RWPE1 (cell line): ENCODE measurements around the gene LMF1.
"Not testable (repeated sequence)": the region's sequence is repeated elsewhere in the genome, so short reads cannot be mapped to it uniquely, and the experiment has no call there.

Source experiments
- CTCF ChIA-PET: fragments of 350-600 bp; sonication (Branson Sonifier 250); formaldehyde crosslinking; extraction: SDS; loops from one replicate; lab custom pipeline; 2021; lab: Yijun Ruan, JAX
- POLR2A ChIA-PET: fragments of 400-600 bp; formaldehyde crosslinking; extraction: SDS; loops from one replicate; lab custom pipeline; 2020; ENCODE audit warnings: antibody characterized with exemption; ENCODE audit not compliant: low non-redundant PET; lab: Yijun Ruan, JAX
- DNase-seq: peaks from one replicate; pipeline ENCODE4 v3.0.0; 2012; ENCODE audit warnings: low spot score
- H3K27ac ChIP-seq: fragments of 450-650 bp; 2 replicates; pipeline ENCODE4 v1.5.1; 2017
- TF ChIP-seq, protein P1 (sequence below): fragments of 450-650 bp; conservative IDR thresholded peaks from 2 replicates; pipeline ENCODE4 v1.5.1; 2017; ENCODE audit warnings: low read depth, mild to moderate bottlenecking

LMF1 gene

DNA sequence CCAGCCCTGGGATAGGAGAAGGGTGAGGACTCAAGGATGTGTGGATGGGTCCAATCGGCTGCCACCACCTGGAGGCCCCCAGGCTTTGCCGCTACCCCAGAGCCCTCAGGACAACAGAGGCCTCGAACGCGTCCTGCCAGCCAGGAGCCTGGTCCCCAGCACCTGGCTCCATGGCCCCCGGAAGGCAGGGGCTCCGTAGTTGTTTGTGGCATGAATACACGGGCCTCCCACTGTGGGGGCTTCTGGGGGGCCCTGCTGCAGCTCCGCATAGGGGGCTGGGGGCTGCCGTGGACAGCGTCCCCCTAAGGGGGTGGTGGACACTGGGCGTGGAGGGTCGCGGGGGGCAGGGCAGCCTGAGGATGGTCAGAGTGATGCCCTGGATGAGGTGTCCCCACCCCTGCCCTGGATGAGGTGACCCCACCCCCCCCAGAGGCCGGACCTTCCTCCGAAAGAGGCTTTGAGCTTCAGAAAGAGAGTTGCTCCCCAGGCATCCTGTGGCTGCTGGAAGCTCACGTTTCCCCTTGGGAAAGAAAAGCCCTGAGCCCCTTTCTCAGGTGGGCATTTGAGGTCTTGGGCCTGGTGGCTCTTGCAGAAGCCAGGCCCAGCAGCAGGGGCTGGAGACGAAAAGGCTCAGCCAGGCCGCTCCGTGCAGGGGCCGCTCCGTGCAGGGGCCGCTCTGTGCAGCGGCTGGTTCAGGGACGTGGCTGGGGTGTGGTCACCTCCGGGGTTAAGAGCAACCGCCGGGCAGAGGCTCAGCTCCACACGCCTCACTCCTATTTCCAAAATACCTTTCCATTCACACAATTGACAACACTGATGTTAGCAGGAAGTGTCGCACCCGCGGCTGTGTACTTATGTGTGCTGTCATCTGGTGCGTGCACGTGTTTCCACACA is 130.0 kb downstream of the LMF1 start:
- CTCF ChIA-PET = no interaction called here
- DNase-seq = no peak
- TF ChIP-seq, protein P1, sequence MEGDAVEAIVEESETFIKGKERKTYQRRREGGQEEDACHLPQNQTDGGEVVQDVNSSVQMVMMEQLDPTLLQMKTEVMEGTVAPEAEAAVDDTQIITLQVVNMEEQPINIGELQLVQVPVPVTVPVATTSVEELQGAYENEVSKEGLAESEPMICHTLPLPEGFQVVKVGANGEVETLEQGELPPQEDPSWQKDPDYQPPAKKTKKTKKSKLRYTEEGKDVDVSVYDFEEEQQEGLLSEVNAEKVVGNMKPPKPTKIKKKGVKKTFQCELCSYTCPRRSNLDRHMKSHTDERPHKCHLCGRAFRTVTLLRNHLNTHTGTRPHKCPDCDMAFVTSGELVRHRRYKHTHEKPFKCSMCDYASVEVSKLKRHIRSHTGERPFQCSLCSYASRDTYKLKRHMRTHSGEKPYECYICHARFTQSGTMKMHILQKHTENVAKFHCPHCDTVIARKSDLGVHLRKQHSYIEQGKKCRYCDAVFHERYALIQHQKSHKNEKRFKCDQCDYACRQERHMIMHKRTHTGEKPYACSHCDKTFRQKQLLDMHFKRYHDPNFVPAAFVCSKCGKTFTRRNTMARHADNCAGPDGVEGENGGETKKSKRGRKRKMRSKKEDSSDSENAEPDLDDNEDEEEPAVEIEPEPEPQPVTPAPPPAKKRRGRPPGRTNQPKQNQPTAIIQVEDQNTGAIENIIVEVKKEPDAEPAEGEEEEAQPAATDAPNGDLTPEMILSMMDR = no peak
- POLR2A ChIA-PET = no interaction called here
- no peak overlapping the region for H3K27ac ChIP-seq

DNA sequence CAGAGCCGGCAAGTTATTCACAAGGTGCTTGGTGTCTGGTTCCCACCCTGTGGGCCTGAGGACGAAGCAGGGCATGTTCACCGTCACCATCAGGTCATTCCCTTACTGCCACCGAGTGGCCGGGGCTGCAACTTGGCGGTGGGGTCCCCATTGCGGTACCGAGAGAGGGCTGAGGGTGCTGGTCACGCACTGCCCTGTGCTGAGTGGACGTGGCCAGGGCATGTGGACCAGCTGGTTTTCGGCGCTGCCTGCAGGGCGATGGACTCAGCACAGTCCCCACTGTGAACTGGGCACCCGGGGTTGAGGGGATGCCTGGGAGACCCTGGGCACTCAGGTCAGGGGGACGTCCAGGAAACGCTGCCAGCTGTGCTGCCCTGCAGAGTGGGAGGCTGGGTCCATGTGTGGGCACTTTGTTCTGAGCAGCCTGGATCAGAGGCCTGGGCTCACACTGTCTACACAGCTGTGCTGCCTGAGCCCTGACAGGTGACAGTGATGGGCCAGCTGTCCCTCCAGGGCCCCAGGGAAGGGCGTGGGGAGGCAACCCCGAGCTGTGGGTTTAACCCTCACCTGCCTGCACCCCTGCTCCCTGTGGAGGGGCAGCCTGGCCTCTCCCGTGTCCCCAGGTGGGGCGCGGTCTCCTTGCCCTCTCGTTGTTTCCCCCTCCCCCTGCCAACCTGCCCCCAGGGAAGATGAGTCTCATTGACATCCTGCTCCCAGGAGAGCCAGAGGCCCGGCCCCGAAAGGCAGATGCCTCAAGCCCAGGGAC is 131.0 kb downstream of the LMF1 start:
- ChIA-PET POLR2A (no interaction called here), CTCF (no interaction called here)
- H3K27ac ChIP-seq = no peak overlapping the region
- TF ChIP-seq, protein P1 = no peak
- DNase-seq = no peak

DNA sequence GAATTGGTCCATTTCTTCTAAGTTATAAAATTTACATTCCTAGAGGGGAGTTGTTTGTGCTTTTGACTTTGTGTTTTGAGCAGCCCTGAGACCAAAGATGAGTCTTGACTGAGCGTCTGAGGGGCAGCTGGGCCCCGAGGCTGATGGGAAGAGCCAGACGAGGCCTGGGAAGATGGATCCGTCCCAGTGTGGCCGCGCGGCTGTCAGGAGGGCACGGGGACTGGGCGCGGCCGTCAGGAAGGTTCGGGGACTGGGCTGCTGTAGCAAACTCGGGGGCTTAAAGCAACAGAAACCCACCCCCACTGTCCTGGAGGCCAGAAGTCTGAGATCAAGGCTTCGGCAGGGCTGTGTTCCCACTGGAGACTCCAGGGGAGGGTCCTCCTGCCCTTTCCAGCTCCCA is 132.0 kb downstream of the LMF1 start:
- CTCF ChIA-PET = no interaction called here
- POLR2A ChIA-PET = no interaction called here
- no peak overlapping the region for H3K27ac ChIP-seq
- TF ChIP-seq, protein P1 = no peak
- no peak for DNase-seq

DNA sequence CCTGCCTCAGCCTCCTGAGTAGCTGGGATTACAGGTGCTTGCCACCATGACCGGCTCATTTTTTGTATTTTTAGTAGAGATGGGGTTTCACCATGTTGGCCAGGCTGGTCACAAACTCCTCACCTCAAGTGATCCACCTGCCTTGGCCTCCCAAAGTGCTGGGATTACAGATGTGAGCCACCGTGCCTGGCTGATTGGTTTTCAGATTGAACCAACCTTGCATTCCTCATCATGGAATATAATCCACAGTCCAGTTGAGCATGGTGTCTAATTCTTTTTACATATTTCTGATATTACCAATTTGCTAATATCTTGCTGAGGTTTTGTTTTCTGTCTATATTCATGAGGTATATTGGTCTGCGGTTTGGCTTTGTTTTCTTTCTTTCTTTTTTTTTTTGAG is 134.0 kb downstream of the LMF1 start:
- H3K27ac ChIP-seq, POLR2A ChIA-PET, CTCF ChIA-PET, DNase-seq: not testable (repeated sequence)

DNA sequence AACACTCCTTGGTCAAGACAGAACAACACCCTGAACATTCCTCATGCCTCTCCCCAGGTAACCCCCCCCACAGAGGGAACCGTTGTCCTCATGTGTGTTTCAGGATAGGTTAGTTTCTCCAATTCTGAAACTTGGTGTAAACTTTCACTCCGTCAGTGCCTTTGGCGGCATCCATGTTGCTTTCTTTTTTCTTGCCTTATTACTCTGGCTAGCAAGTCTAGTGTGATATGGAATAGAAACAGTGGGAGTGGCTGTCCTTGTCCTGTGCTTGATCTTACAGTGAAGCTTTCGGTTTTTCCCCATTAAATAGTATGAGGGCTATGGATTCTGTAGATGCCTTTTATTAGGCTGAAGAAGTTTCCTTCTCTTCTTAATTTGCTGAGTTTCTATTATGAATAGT is 134.6 kb downstream of the LMF1 start:
- POLR2A ChIA-PET = no interaction called here
- CTCF ChIA-PET = no interaction called here
- DNase-seq = no peak
- H3K27ac ChIP-seq = no peak overlapping the region
- TF ChIP-seq, protein P1 = no peak

DNA sequence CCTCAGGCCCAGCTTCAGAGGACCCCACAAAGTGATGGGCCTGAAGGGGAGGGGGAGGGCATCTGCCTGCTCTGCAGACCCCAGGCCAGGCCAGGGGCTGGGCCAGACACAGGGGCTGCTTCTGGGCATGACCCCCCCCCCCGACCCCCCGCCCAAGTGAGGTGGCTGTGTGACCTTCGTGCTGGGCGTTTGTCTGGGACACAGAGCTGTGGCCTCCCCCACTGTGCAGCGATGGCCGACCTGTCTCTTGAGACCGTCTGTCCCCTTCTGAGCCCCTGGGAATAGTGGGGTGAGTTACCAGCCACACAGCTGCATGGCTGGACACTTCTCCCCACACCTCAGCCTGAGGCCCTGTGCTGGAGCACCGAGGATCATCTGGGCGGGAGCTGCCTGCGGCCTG is 135.4 kb downstream of the LMF1 start:
- ChIA-PET POLR2A (no interaction called here), CTCF (no interaction called here)
- no peak overlapping the region for H3K27ac ChIP-seq
- TF ChIP-seq, protein P1 = no peak
- no peak for DNase-seq

DNA sequence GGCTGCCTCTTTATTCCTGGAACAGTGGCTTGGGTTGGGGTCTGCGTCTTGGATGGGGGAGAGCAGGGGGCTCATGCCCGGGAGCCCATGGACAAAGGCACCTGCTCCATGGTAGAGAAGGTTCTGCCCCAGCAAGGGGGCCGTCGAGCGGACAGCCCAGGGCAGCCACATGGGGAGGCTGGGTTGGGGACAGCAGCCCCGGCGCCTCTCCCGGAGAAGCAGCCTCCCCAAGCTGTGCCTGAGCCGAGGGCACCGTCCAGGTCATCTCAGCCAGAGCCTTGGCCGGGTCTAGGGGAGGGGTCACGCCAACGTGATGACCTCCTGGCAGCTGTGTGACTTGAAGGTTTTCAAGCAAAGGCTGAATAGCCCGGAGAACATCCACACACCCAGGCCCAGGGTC is 137.4 kb downstream of the LMF1 start:
- TF ChIP-seq, protein P1 = no peak
- ChIA-PET CTCF (no interaction called here), POLR2A (no interaction called here)
- H3K27ac ChIP-seq = no peak overlapping the region
- DNase-seq = no peak
